Measurements from ENCODE around the gene MYOM1.
"Not testable (repeated sequence)": the region's sequence is repeated elsewhere in the genome, so short reads cannot be mapped to it uniquely, and the experiment has no call there.

MYOM1 gene

GRCh38 chr18:3100498-3101132 is 119.2 kb downstream of the MYOM1 start:
- intact Hi-C loops (cut with DNase I) = no loop called here
- DNase-seq = no peak

GRCh38 chr18:3099327-3099726 is 120.4 kb downstream of the MYOM1 start:
- intact Hi-C loops (cut with DNase I) = no loop called here
- no peak for DNase-seq

- intact Hi-C loops (cut with DNase I) = no loop called here
- DNase-seq = no peak
These were observed 122.7 kb downstream of the MYOM1 start for GRCh38 chr18:3097082-3097481.

GRCh38 chr18:3095921-3096320 is 123.8 kb downstream of the MYOM1 start:
- intact Hi-C loops (cut with DNase I) = no loop called here
- no peak for DNase-seq

GRCh38 chr18:3094338-3094684 is 125.5 kb downstream of the MYOM1 start:
- intact Hi-C loops (cut with DNase I) = no loop called here
- no peak for DNase-seq

GRCh38 chr18:3093624-3094337 is 126.0 kb downstream of the MYOM1 start:
- intact Hi-C loops (cut with DNase I) = no loop called here
- no peak for DNase-seq

GRCh38 chr18:3092727-3093126 is 127.0 kb downstream of the MYOM1 start:
- no peak for DNase-seq
- intact Hi-C loops (cut with DNase I) = no loop called here

- DNase-seq = no peak
- intact Hi-C loops (cut with DNase I) = no loop called here
These were observed 130.2 kb downstream of the MYOM1 start for GRCh38 chr18:3089579-3089978.

GRCh38 chr18:3088449-3088848 is 131.3 kb downstream of the MYOM1 start:
- no peak for DNase-seq
- intact Hi-C loops (cut with DNase I) = no loop called here

- intact Hi-C loops (cut with DNase I) = no loop called here
- DNase-seq = no peak
These were observed 132.9 kb downstream of the MYOM1 start for GRCh38 chr18:3086871-3087270.

- DNase-seq = no peak
- intact Hi-C loops (cut with DNase I) = no loop called here
These were observed 134.2 kb downstream of the MYOM1 start for GRCh38 chr18:3085612-3086011.

- DNase-seq = no peak
- intact Hi-C loops (cut with DNase I) = no loop called here
These were observed 135.6 kb downstream of the MYOM1 start for GRCh38 chr18:3084206-3084605.

GRCh38 chr18:3083766-3084165 is 136.0 kb downstream of the MYOM1 start:
- intact Hi-C loops (cut with DNase I) = no loop called here
- DNase-seq = no peak

GRCh38 chr18:3081584-3081991 is 138.2 kb downstream of the MYOM1 start:
- DNase-seq = no peak
- intact Hi-C loops (cut with DNase I) = no loop called here

- intact Hi-C loops (cut with DNase I) = no loop called here
- DNase-seq = no peak
These were observed 140.1 kb downstream of the MYOM1 start for GRCh38 chr18:3079653-3080052.

GRCh38 chr18:3075491-3075890 is 144.3 kb downstream of the MYOM1 start:
- intact Hi-C loops (cut with DNase I) = no loop called here
- DNase-seq = no peak

GRCh38 chr18:3074087-3074486 is 145.7 kb downstream of the MYOM1 start:
- no peak for DNase-seq
- intact Hi-C loops (cut with DNase I) = no loop called here

GRCh38 chr18:3073353-3073752 is 146.4 kb downstream of the MYOM1 start:
- intact Hi-C loops (cut with DNase I); DNase-seq: not testable (repeated sequence)

- intact Hi-C loops (cut with DNase I) = no loop called here
- peak in 1 of 10 donors; percentile 74 for DNase-seq
These were observed 148.1 kb downstream of the MYOM1 start for GRCh38 chr18:3071676-3072075.

GRCh38 chr18:3069671-3070433 is 149.9 kb downstream of the MYOM1 start:
- DNase-seq = no peak
- intact Hi-C loops (cut with DNase I) = loop anchor here (10.0 kb wide), 1 partner anchor 55 kb away; no protein-coding TSS in a partner anchor

GRCh38 chr18:3067722-3068121 is 152.0 kb downstream of the MYOM1 start:
- intact Hi-C loops (cut with DNase I) = loop anchor here (10.0 kb wide), 1 partner anchor 57 kb away; no protein-coding TSS in a partner anchor
- no peak for DNase-seq

Measured in posterior cingulate gyrus (tissue), 11 donors.